Activated T-cell treated with anti-CD3 and anti-CD28 coated beads, Interleukin-2, amount 50 U/mL, for 4 hours (primary cell): ENCODE results near the gene PTCD3. TPM values are rescaled to one million over a fixed set of nuclear protein-coding genes. Genes with fewer than 3 reads are reported as not detected.

Experiments used
- ATAC-seq, 2 donors: fragments of 200-7000 bp; cut with Tn5 transposase; one replicate each; pipeline ENCODE4 v1.10.0; 2021
- DNase-seq: peaks from one replicate; pipeline ENCODE4 v3.0.0-alpha.2; 2020
- H3K27me3 Mint-ChIP-seq: one replicate; pipeline ENCODE4 v1.8.0; 2021; ENCODE audit warnings: low read depth, mixed read lengths
- H3K36me3 Mint-ChIP-seq: one replicate; pipeline ENCODE4 v1.8.0; 2022; ENCODE audit warnings: mixed read lengths; ENCODE audit not compliant: insufficient read depth
- H3K4me1 Mint-ChIP-seq: one replicate; pipeline ENCODE4 v1.8.0; 2021; ENCODE audit warnings: low read depth, mixed read lengths
- H3K4me3 Mint-ChIP-seq: one replicate; pipeline ENCODE4 v1.8.0; 2021; ENCODE audit warnings: mild to moderate bottlenecking, moderate library complexity, mixed read lengths
- H3K9me3 Mint-ChIP-seq: one replicate; pipeline ENCODE4 v1.8.0; 2021; ENCODE audit warnings: mixed read lengths
- total RNA-seq, 3 donors: library from RNA; stranded (reverse); gene quantifications; one replicate each; pipeline ENCODE4 v1.2.1, GENCODE V29; 2021

PTCD3 gene
- total RNA-seq, 3 donors from 2014 or later: 131 to 138 (median 138) TPM

GRCh38 chr2:86073225-86073624 lies 32.8 kb upstream of the PTCD3 start:
- Mint-ChIP-seq H3K4me3 (no peak overlapping the region), H3K4me1 (peaks cover 4% of the 10 kb centered on the region), H3K27me3 (no peaks in the 10 kb centered on the region), H3K9me3 (no peaks in the 10 kb centered on the region), H3K36me3 (peaks cover 59% of the 10 kb centered on the region)
- no peak for ATAC-seq
- no peak for DNase-seq

- no peak overlapping the region for H3K4me3 Mint-ChIP-seq
- H3K27me3 Mint-ChIP-seq: no peaks in the 10 kb centered on the region
- peaks cover 64% of the 10 kb centered on the region for H3K36me3 Mint-ChIP-seq
Measured at GRCh38 chr2:86074256-86074655, 31.8 kb upstream of the PTCD3 start.

GRCh38 chr2:86074811-86075210 lies 31.2 kb upstream of the PTCD3 start:
- no peak for ATAC-seq
- H3K27me3 Mint-ChIP-seq: no peaks in the 10 kb centered on the region
- H3K36me3 Mint-ChIP-seq: peaks cover 61% of the 10 kb centered on the region
- no peak for DNase-seq
- H3K9me3 Mint-ChIP-seq: no peaks in the 10 kb centered on the region
- H3K4me1 Mint-ChIP-seq: peaks cover 14% of the 10 kb centered on the region
- H3K4me3 Mint-ChIP-seq: no peak overlapping the region

More at GRCh38 chr2:86074256-86074655, 31.8 kb upstream of the PTCD3 start:
- ATAC-seq (no peak), DNase-seq (no peak)
- H3K9me3 Mint-ChIP-seq: no peaks in the 10 kb centered on the region
- H3K4me1 Mint-ChIP-seq: peaks cover 10% of the 10 kb centered on the region

- H3K4me1 Mint-ChIP-seq: peaks cover 24% of the 10 kb centered on the region
- no peak for ATAC-seq
- H3K36me3 Mint-ChIP-seq: peaks cover 60% of the 10 kb centered on the region
- no peaks in the 10 kb centered on the region for H3K9me3 Mint-ChIP-seq
- no peak overlapping the region for H3K4me3 Mint-ChIP-seq
- no peak for DNase-seq
- H3K27me3 Mint-ChIP-seq: no peaks in the 10 kb centered on the region
Measured at GRCh38 chr2:86075886-86076285, 30.1 kb upstream of the PTCD3 start.

- no peak for DNase-seq
- Mint-ChIP-seq H3K9me3 (no peaks in the 10 kb centered on the region), H3K4me1 (peaks cover 24% of the 10 kb centered on the region), H3K4me3 (no peak overlapping the region), H3K27me3 (no peaks in the 10 kb centered on the region), H3K36me3 (peaks cover 45% of the 10 kb centered on the region)
- ATAC-seq: no peak
Measured at GRCh38 chr2:86078774-86079545, 27.1 kb upstream of the PTCD3 start.

GRCh38 chr2:86079981-86080911 lies 25.8 kb upstream of the PTCD3 start:
- H3K27me3 Mint-ChIP-seq: no peaks in the 10 kb centered on the region
- no peak overlapping the region for H3K4me3 Mint-ChIP-seq
- ATAC-seq: peak; percentile 69 to 80
- peaks cover 40% of the 10 kb centered on the region for H3K36me3 Mint-ChIP-seq
- H3K4me1 Mint-ChIP-seq: peaks cover 24% of the 10 kb centered on the region
- no peaks in the 10 kb centered on the region for H3K9me3 Mint-ChIP-seq
- peak; percentile 72 for DNase-seq

- Mint-ChIP-seq H3K9me3 (no peaks in the 10 kb centered on the region), H3K4me3 (no peak overlapping the region), H3K4me1 (peaks cover 24% of the 10 kb centered on the region), H3K36me3 (peaks cover 41% of the 10 kb centered on the region), H3K27me3 (no peaks in the 10 kb centered on the region)
- DNase-seq (no peak), ATAC-seq (no peak)
Measured at GRCh38 chr2:86081724-86082123, 24.3 kb upstream of the PTCD3 start.

GRCh38 chr2:86082756-86083155 lies 23.3 kb upstream of the PTCD3 start:
- Mint-ChIP-seq H3K9me3 (no peaks in the 10 kb centered on the region), H3K4me3 (no peak overlapping the region), H3K36me3 (peaks cover 32% of the 10 kb centered on the region), H3K27me3 (no peaks in the 10 kb centered on the region), H3K4me1 (peaks cover 24% of the 10 kb centered on the region)
- DNase-seq (no peak), ATAC-seq (no peak)

- no peaks in the 10 kb centered on the region for H3K4me1 Mint-ChIP-seq
- DNase-seq: no peak
- no peaks in the 10 kb centered on the region for H3K9me3 Mint-ChIP-seq
- no peak overlapping the region for H3K4me3 Mint-ChIP-seq
- H3K36me3 Mint-ChIP-seq: peaks cover 31% of the 10 kb centered on the region
- no peaks in the 10 kb centered on the region for H3K27me3 Mint-ChIP-seq
- no peak for ATAC-seq
Measured at GRCh38 chr2:86087936-86088850, 17.8 kb upstream of the PTCD3 start.

- no peak for DNase-seq
- no peak overlapping the region for H3K4me3 Mint-ChIP-seq
- no peak for ATAC-seq
- peaks cover 49% of the 10 kb centered on the region for H3K36me3 Mint-ChIP-seq
- H3K4me1 Mint-ChIP-seq: peaks cover 4% of the 10 kb centered on the region
- H3K27me3 Mint-ChIP-seq: no peaks in the 10 kb centered on the region
- no peaks in the 10 kb centered on the region for H3K9me3 Mint-ChIP-seq
Measured at GRCh38 chr2:86094229-86094628, 11.8 kb upstream of the PTCD3 start.

GRCh38 chr2:86097114-86097896 lies 8.7 kb upstream of the PTCD3 start:
- Mint-ChIP-seq H3K36me3 (peaks cover 45% of the 10 kb centered on the region), H3K4me1 (peaks cover 14% of the 10 kb centered on the region)

GRCh38 chr2:86097913-86098312 lies 8.1 kb upstream of the PTCD3 start:
- H3K36me3 Mint-ChIP-seq: peaks cover 50% of the 10 kb centered on the region
- DNase-seq (no peak), ATAC-seq (no peak)
- H3K4me1 Mint-ChIP-seq: peaks cover 21% of the 10 kb centered on the region
- H3K9me3 Mint-ChIP-seq: no peaks in the 10 kb centered on the region
- no peak overlapping the region for H3K4me3 Mint-ChIP-seq
- H3K27me3 Mint-ChIP-seq: no peaks in the 10 kb centered on the region

More at GRCh38 chr2:86097114-86097896, 8.7 kb upstream of the PTCD3 start:
- Mint-ChIP-seq H3K27me3 (no peaks in the 10 kb centered on the region), H3K4me3 (no peak overlapping the region), H3K9me3 (no peaks in the 10 kb centered on the region)
- ATAC-seq (no peak), DNase-seq (no peak)

- H3K9me3 Mint-ChIP-seq: no peaks in the 10 kb centered on the region
- H3K36me3 Mint-ChIP-seq: peaks cover 46% of the 10 kb centered on the region
- no peak for ATAC-seq
- H3K4me3 Mint-ChIP-seq: no peak overlapping the region
- no peaks in the 10 kb centered on the region for H3K27me3 Mint-ChIP-seq
- peaks cover 43% of the 10 kb centered on the region for H3K4me1 Mint-ChIP-seq
- no peak for DNase-seq
Measured at GRCh38 chr2:86102157-86102556, 3.9 kb upstream of the PTCD3 start.
